NCI-H1048 (cell line): ENCODE data around the gene RFX5.

ENCODE experiments used
- DNase-seq: peaks from one replicate; lab custom pipeline; 2025; lab: John Stamatoyannopoulos, UW

RFX5 gene

DNA sequence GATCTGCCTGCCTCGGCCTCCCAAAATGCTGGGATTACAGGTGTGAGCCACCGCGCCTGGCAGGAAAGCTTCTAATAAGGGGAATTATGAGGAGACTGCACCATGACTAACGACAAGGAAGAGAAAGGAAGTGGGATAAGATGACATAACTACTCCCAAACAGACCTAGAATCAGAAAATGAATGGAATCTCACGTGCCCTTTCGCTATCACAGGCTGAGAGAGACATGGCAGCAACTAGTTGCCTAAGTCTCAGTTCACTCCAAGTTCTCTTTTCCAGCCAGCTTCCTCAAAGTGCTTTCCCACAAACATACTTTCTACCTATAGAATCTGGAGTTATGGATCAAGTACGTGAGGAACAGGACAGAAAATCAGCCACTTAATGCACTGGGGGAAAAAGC, 21.8 kb downstream of the RFX5 start:
- DNase-seq: no peak

DNA sequence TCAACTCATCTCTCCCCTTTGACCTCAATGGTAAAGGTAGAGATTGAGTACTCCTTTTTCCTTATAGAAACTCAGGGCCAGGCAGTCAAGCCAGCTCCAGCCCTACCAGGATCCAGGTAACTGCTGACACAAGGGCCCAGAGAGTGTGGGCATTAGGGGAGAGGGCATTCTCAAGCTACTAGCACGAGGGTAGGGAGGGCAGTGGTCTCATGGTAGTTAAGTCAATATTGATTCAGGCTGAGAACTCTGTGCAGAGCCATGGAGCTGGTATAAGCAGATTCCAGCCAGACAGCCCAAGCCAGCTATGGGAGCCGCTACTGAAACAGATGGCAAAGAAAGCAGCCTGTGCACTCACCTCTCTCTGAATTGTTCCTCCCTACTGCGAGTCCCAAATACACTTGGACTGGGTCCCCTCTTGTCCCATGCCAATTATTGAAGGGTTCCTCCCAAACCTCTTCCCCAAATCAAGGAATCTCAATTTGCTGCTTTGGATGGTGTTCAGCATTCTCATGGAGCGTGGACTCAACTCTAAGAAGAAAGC, 22.6 kb downstream of the RFX5 start:
- DNase-seq: no peak

GRCh38 chr1:151318975-151319374, 28.1 kb downstream of the RFX5 start:
- DNase-seq: no peak

DNA sequence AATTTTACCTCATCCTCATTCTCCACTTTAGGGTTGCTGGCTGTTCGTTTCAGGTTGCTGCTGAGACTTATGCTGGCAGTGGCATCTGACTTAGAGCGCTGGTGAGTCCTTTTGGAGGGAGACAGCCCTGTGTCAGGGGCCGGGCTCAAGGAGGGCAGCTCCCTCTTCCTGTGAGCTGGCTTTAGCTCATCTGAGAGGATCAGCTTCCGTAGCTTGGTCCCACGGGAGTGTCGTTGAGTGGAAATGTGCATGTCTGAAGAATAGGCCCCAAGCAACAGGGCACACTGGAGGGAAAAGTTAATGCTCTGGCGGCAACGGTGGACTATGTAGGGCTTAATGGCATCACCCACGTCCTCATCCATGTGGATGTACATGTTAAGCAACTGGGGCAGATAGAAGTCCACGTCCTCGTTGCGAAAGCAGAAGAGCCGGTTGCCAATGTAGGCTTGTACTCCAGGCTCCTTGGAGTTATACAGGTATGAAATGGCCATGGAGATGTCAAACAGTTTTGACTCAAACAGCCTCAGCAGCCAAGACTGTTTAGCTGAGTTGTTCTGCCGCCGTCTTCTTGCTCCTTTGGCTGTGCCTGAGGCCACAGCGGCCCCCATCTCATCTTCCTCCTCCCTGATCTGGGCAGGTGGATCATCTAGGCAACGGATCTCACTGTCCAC, 31.4 kb downstream of the RFX5 start:
- DNase-seq: no peak

DNA sequence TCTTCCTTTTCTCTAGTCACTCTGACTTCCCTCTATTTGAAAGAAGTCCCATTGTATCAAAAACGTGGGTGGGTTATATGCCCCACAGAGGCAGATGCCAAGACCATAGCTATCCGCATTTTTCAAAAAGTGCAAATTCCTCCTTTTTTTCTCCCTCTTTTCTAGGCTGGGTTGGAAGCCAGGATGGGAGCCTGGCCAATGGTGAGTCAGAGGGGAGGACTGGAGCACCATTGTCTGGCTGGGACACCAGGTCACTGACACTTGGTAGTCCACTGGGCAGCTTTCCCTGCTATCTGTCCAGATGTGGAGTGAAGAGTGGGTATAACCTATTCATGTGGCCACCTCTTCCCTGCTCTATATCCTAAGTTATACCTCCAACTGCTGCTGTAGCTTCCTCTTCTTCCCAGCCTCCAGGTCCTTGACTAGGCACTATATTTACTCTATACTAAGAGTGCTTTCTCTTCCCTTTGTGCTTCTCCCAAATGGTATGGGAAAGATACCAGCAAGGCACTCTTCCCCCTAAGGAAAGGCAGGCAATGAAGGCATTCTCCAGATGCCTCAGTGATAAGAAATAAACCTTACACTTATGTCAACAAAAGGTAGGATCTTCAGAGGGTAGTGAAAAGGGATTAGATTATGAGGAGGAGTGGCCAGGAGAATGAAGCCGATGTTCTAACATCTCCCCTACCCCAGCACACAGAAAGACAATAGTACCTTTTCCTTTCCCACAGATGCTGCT, 32.7 kb downstream of the RFX5 start:
- no peak for DNase-seq

GRCh38 chr1:151313501-151313900, 33.6 kb downstream of the RFX5 start:
- no peak for DNase-seq

DNA sequence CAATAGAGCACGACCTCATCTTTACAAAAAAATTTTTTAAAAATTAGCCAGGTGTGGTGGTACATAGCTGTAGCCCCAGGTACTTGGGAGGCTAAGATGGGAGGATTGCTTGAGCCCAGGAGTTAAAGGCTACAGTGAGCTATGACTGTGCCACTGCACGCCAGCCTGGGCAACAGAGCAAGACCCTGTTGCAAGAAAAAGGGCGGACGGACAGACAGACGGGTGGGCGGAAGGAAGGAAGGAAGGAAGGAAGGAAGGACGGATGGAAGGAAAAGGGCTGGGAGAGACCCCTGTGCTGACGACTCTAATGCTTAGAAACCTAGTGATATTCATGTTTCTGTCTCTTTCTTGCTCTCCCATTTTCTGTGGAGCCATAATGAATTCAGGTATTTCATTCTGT, 34.2 kb downstream of the RFX5 start:
- DNase-seq: no peak

- DNase-seq: no peak
These were observed 34.6 kb downstream of the RFX5 start for GRCh38 chr1:151312411-151312810.

- no peak for DNase-seq
These were observed 35.3 kb downstream of the RFX5 start for GRCh38 chr1:151311589-151312331.

- DNase-seq: no peak
These were observed 36.0 kb downstream of the RFX5 start for GRCh38 chr1:151311011-151311410.

DNA sequence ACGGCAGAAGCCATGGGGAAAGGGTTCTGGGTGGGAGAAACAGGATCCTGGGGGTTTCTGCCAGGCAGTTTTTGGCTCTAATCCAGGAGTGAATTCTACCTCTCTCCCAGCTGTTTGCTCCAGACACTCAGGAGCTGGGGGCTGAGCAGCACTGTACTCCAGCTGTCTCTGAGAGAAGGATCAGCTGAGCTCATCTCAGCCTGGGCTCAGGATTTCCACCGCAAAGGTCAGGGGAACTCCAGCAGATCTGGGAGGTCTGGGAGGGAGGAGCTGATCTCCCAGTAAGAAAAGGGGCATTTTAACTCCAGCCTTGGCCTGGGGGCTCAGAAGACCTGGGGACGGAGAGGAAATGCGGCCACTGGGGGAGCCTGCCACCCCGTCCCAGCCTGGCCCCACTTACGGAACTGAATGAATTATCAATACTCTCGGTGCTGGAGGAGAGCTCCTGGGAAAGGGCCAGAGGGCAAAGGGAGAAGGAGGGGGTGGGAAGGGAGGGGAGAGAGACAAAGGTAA, 37.2 kb downstream of the RFX5 start:
- DNase-seq: no peak

DNA sequence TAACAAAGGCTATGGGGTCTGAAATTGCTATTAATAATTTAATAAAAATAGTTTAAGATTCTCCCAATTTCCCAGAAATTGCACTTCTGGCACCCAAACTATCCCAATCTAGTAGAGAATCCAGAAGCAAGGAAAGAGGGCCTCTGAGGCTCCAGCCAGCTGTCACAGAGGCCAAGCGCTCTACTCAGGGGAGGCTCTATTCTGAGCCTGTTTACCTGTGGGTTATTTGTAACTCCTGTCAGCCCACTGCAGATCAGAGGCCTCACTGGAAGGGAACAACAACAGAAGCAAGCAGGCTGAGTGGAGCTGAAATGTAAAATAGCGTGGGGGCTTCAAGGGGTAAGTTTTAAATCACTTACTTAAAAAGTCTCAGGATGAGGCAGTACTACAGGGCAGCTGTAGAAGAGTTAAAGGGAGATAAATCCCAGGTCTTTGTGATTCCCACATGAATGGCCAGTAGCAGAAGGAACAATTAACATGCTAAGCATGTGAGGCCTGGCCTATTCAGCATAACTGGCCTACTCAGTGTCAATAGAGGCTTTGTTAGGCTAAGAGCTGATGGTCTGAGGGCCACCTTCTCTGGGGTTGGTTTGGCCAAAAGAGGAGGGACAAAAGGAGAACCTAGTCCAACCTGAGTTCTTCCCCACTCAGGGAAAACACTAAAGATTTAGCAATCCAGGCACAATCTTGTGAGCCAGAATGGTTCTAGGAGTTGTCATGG, 52.1 kb downstream of the RFX5 start:
- no peak for DNase-seq

GRCh38 chr1:151293093-151293492, 54.0 kb downstream of the RFX5 start:
- DNase-seq: no peak

DNA sequence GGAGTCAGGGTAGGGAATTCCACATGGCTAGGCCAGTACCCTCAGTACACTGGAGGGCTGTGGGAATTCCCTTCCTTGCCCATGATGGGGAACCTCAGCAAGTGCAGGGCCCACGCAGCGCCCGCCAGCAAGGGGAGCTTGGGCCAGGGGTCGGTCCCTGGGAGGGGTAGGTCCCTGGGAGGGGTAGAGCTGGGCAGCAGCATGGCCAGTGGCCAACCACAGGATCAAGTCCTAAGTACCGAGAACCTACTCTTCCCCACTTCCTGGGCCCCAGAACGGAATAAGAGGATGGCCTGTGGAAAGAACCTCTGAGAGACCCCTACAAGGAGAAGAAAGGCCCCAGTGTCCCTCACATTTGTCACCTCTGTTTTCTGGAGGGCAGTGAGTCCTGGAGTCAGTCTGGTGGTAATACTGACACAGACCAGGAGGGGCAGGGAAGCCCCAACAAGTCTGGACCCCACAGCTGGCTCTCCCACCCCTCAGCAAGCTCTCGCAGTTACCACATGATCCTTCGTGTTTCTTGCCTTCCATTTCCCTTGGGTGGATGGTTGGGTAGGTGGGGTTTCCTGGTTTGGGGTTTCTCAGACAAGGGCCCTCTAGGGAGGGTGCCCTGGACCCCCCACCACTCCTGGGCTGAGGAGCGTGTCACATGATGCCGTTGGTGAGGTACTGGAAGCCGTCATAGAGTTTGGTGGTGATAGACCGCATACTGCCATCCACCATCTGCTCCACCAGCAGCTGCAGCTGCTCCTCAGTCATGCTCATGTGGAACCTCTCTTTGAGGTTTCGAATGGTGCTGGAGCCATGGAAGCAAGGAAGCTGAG, 54.6 kb downstream of the RFX5 start:
- DNase-seq: no peak

DNA sequence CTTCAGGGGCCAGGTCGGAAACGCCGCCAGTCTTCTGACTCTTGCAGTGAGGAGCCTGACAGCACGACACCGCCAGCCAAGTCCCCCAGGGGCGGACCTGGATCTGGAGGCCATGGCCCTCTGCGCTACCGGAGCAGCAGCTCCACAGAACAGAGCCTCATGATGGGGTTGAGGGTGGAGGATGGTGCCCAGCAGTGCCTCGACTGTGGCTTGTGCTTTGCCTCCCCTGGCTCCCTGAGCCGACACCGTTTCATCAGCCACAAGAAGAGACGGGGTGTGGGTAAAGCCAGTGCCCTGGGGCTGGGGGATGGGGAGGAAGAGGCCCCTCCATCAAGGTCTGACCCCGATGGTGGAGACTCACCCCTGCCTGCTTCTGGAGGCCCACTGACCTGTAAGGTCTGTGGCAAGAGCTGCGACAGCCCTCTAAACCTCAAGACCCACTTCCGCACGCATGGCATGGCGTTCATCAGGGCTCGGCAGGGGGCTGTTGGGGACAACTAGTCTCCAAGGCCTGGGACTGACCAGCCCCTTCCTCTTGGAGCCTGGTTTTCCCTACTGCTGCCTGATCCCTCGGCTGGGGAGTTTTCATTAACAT, 56.2 kb downstream of the RFX5 start:
- DNase-seq: no peak
